ENCODE data around the gene ZFP69B.
A peak's percentile ranks its signal among the peaks of the same experiment; 100 is the strongest.
"Not testable (repeated sequence)": the region's sequence is repeated elsewhere in the genome, so short reads cannot be mapped to it uniquely, and the experiment has no call there.

The ZFP69B gene

DNA sequence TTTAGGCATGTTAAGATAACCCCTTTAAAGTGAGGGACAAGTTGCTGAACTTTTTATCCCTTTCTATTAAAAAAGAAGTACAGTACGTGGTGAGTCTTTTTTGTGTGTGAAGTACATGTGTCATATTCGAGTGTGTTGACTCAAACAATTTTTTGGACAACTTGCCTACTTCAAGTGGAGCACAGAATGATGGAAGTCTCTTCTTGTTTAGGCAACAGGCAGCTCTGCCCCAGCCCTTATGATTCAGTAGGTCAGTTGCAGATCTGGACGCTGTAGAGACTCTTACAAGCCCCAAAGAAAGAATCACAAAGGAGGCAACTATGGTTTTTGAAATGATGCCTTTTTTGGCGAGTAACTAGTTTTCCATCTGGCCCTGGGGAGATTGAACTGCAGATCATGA, 14.4 kb upstream of the ZFP69B start:
- no peak for DNase-seq (ENCODE audit: low read depth)

DNA sequence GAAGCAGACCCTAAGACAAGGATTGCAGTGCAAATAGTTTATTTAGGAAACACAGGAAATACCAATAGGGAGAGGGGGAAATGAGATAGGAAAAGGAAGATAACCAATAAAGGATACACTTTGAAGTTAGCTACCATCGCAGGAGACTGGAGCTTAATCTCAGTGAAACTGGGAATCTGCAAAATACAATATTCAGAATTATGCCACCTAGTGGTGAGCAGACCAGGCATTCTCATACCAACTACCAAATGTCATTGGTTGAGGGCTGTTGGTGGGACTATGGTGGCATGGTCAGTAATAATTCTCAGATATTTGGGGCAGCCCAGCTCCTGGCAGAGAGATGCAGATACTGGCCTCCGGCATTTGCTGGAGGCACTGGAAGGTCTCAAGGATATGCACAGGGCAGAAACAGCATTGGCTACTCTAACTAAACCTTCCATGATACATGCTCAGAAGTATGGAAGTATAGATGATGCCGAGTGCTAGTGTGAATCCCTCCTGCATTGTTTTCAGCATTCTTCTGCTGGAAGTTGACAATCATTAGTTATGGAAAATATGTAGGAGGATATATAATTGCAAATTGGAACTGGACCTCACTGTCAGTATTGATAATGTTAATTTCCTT, 11.8 kb upstream of the ZFP69B start:
- no peak for DNase-seq (ENCODE audit: low read depth)

DNA sequence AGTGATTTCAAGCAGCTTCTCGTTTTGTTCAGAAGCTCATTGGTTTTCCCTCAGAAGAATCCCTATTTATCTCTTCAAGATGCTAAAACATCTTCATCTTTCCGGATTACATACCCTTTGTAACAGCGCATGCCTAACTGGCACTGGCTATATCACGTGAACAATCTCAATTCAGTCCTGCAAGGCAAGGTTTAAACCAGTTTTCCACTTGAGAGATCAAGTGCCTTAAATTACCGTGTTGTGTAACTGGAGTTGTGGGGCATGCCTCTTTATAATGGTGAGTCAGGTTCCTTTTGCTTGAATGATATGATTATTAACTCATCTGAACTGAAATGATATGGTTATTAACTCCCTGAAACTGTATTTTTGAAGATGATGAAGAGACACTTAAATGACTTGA, 11.0 kb upstream of the ZFP69B start:
- no peak for DNase-seq (ENCODE audit: low read depth)

DNA sequence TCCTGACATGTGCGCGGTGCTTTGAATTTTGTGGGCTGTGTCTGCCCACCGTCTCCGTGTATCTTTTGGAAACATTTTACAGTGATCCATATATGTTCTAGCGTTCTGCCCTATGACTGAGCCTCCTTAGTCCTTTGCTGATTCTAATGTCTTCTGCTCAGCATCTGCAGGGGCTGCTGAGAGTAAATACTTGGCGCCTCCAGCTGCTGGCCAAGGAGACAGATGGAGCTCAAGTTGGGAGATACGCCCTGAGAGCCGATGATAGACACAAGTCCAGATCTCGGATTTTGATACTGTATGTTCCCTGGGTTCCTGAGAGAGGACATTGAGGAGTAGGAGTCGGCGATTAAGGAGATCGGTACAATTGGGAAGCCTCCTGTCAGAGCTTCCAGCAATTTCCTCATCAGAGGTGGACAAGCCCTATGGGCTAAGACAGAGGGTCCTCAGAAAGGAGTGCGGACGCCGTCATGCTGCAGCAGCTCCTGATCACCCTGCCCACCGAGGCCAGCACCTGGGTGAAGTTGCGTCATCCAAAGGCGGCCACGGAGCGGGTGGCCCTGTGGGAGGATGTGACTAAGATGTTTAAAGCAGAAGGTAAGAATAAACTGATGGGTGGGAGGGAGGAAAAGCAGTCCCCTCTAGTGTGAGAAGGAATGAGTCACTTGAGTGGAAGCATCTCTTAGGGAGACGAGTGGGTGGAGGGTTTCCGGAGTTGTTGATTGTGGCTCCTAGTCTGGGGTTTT, 390 bp downstream of the ZFP69B start:
- DNase-seq (ENCODE audit: low read depth) = peak; percentile 83

DNA sequence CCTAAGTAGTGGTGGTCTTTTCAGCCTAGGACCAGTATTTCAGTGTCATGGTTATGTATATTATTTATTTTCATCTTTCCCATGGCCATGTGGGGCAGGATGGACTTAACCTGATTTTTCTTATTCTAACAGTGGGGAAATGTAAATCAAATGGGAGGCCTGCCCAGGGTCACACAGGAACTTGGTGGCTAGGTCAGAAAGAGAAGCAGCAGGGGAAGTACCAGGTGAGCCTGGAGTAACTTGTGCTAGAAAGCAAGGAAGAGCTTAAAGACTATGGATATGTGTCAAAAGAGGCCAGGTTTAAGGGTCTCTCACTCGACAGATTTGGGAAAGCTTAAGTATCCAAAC, 936 bp downstream of the ZFP69B start:
- no peak for DNase-seq (ENCODE audit: low read depth)

DNA sequence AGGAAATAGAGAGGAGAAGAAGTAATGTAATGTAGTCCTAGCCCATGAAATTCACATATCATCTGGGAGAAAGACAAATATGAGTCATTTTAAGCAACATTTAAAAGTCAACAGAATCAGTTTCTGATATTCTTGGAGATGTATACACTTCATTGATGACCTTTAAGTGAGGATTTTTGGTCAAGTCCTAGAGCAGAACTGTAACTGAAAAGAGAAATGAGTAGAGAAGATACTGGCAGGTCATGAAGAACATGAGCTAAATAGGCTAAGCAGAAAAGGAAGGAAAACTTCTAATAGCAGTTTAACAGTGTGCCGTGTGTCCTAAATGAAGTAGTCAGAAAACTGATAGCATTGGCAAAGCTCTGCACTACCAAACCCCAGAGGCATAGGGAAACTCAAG, 4.6 kb downstream of the ZFP69B start:
- no peak for DNase-seq (ENCODE audit: low read depth)

DNA sequence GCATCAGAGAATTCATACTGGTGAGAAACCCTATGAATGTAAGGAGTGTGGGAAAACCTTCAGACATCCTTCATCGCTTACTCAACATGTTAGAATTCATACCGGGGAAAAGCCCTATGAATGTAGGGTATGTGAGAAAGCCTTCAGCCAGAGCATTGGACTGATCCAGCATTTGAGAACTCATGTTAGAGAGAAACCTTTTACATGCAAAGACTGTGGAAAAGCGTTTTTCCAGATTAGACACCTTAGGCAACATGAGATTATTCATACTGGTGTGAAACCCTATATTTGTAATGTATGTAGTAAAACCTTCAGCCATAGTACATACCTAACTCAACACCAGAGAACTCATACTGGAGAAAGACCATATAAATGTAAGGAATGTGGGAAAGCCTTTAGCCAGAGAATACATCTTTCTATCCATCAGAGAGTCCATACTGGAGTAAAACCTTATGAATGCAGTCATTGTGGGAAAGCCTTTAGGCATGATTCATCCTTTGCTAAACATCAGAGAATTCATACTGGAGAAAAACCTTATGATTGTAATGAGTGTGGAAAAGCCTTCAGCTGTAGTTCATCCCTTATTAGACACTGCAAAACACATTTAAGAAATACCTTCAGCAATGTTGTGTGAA, 12.8 kb downstream of the ZFP69B start:
- no peak for DNase-seq (ENCODE audit: low read depth)

DNA sequence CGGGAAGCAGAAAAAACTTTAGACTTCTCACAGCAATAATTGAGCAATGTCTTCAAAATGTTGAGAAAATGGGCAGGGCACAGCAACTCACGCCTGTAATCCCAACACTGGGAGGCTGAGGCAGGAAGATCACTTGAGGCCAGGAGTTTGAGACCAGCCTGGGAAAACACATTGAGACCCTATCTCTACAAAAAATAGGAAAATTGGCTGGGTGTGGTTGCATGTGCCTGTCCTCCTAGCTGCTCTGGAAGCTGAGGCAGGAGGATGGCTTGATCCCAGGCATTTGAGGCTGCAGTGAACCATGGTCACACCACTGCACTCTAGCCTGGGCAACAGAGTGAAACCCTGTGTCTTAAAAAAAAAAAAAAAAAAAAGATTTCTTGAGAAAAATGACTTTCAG, 19.1 kb downstream of the ZFP69B start:
- no peak for DNase-seq (ENCODE audit: low read depth)

DNA sequence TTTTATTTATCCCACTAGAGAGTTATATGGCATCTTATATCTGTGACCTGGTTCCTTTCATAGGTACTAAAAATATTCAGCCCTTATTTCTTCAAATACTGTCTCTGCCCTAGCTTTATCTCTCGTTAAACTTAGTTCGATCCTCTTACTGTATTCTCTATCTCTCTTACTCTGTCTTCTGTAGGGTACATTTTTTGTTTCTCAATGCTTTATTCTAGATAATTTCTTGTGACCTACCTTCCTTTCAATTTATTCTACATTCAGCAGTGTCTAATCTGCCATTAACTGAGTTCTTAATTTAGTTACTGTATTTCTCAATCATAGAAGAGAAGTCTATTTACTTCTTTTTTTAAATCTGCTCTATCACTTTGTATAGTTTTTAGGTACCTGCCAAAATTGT, 25.0 kb downstream of the ZFP69B start:
- DNase-seq (ENCODE audit: low read depth) = no peak

DNA sequence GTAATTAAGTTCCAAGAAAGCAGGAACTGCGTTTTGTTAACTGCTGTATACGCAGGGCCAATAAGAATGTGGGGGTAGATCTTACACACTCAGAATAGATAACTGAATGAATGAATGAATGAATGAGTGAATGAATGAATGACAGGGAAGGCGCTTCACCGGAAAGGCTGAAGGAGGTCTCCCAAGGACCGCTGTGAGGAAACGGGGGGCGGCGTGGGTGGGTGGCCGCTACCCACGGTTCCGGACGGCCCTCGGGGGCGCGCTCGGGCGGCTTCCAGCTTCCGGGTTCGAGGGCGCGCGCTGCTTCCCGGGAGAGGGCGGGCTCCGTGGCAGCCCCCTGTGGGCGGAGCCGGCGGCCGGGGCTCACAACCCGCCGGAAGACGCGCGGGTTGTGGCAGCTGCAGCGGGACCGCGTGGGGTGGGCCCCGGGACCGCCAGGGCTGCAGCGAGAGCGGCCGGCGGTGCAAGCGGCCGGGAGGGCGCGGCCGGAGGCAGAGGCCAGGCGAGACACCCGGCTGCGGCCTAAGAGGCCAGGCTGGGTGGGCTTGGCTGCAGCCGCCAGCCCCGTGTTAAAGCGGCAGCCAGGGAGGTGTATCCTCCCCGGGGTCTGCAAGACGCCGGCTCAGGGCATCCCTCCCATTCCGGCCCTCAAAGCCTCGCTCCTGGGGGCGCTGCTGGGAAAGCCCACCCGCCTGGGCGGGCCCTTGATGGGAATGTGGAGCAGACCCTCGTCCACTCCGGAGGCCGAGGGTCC, 26.8 kb downstream of the ZFP69B start, which contains the start of gene ZFP69:
TSS of gene ZFP69 (plus strand) at position 367 of the 754 bp plus-strand sequence. CDS start 2,072 bp downstream, outside the sequence.
- peak; percentile 55 for DNase-seq (ENCODE audit: low read depth)

DNA sequence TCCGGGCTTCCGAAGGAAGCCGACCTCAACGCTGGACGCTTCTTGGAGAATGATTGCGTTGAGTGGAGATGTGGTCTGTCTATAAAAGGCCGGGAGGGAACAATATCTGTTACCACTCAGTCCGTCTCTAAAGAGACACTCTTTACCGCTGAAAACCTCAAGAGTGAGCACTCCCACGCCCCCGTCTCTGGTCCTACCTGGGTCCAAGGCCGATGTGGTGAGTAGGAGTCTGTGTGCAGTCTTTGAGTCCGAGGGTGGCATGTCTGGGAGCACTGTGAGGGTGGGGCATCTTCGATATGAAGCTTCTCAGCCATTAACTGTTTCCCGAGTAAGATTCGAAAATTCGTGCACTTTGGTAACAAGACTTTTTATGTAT, 27.4 kb downstream of the ZFP69B start:
- peak; percentile 2 for DNase-seq (ENCODE audit: low read depth)

DNA sequence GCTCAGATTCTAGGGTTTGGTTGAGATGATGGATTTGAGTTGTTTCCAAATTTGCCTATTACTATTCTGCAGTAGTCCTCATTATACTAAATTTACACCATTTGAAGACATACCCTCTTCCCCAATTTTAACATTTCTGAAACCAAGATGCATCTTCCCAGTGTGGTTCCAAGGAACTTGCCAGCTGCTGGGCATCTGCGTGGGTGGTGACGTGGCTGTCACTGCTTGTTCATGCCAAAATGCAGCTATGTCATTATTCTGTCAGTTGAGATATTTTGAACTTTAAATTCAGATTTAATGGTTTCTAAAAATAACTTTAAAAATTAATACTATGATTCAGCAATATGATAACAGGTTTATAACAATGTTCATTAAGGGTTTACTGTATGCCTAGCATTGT, 28.0 kb downstream of the ZFP69B start:
- no peak for DNase-seq (ENCODE audit: low read depth)

DNA sequence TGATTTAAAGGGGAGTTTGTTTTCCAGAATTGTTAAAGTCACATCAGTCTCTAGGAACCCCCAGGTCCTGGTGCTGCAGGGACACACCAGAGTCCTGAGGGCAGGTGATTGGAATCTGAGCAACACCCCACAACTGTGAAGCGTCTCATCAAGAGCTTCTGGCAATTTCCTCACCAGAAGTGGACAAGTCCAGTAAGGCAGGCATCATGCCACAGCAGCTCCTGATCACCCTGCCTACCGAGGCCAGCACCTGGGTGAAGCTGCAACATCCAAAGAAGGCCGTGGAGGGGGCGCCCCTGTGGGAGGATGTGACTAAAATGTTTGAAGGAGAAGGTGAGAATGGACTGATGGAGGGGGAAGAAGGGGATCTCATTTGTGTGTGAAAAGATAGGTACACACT, 28.9 kb downstream of the ZFP69B start:
- DNase-seq (ENCODE audit: low read depth) = no peak

DNA sequence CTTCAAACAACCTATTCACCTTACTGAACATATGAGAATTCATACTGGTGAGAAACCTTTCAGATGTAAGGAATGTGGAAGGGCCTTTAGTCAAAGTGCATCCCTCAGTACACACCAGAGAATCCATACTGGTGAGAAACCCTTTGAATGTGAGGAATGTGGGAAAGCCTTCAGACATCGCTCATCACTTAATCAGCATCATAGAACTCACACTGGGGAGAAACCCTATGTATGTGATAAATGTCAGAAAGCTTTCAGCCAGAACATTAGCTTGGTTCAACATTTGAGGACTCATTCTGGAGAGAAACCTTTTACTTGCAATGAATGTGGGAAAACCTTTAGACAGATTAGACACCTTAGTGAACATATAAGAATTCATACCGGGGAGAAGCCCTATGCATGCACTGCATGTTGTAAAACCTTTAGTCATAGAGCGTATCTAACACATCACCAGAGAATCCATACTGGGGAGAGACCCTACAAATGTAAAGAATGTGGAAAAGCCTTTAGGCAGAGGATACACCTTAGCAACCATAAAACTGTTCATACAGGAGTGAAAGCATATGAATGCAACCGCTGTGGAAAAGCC, 45.1 kb downstream of the ZFP69B start:
- DNase-seq (ENCODE audit: low read depth) = no peak

DNA sequence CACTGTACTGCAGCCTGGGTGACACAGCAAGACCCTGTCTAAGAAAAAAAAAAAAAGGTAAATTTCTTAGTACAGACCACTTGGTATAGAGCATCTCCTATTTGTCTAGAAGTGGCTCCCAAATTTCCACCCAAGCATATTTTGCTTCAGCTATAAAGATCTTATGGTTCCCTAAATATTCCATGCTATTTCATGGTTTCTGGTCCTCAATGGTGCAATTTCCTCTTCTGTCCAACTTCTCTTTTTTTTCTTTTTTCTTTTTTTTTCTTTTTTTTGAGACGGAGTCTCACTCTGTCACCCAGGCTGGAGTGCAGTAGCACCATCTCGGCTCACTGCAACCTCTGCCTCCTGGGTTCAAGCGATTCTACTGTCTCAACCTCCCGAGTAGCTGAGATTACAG, 52.4 kb downstream of the ZFP69B start:
- not testable (repeated sequence) for DNase-seq (ENCODE audit: low read depth)

DNA sequence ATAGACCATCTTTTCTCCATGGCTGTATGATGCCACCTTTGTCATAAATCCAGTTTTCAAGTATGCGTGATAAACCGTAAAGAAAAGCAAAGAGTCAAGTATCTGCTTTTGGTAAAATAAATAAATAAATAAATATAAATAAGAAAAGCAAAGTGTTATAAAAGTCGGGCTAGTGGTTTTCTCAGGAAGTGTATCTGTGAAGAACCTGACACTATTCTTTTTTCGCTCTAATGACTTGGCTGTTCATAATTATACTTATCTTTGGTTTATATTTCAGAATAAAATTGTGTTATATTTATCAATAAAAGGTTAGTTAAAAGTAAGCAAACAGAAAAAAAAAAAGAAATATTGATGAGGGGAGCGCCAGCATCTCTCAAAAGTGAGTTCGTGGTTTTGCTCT, 57.7 kb downstream of the ZFP69B start:
- DNase-seq (ENCODE audit: low read depth) = no peak

DNA sequence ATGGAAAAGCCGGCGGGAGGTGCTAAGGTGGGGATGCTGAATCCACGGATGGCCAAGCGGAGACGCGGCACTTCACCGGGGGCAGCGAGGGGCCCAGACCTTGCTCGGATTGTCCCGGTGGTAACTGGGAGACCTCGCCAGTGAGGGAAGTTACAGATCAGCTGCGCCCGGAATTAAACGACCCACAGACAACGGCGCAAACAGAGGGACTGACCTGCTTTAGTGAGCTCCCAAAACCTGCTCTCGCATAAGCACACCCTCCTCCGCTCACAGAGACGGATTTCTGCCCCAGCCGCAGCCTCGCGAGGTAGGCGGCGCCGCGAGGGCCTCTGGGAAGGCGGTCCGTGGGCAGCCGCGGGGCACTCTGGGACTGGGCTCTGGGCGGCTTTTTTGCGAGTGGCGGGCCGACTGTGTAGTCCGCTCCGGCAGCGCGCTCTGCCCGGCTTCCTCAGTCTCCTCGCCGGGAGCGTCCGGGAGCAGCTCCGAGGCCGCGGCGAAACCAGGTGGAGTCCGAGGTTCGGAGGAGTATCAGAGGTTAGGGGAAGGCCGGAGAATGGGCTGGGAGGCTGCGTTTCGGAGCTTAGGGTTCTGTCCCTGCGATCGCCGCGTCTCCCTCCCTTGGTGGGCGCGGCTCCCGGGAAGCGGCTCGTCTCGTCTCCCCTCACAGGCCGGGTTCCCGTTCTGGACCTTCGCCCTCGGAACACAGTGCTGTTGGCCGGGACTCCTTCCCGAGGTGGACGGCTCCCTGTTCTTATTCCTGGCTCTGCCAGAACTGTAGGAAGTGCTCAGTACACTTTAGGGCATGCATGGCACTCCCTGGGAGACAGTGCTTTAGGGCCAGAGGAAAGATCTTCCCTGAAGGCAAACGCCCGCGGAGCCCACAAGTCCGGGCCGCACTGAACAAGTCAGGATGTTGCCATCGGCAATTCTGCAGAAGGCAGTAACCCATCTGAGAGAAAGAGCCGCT, 58.4 kb downstream of the ZFP69B start, which contains the start of gene EXO5:
TSS of gene EXO5 (plus strand) at position 393 of the 967 bp plus-strand sequence. CDS start 5,778 bp downstream, outside the sequence.
- peak; percentile 79 for DNase-seq (ENCODE audit: low read depth)

Data from activated T-helper 9 cell treated with anti-CD3 and anti-CD28 coated beads, Interleukin-2, amount 50 U/mL, for 16 hours (primary cell).